Stimulated activated CD4-positive, alpha-beta T cell treated with anti-CD3 and anti-CD28 coated beads, Interleukin-1b, Interleukin-23, amount 100 ng/mL, for 24 hours (primary cell): ENCODE data around the gene TBL1XR1.
"Not testable (repeated sequence)": the region's sequence is repeated elsewhere in the genome, so short reads cannot be mapped to it uniquely, and the experiment has no call there.

ENCODE experiments used
- DNase-seq, 4 experiments: peaks; one replicate each; pipeline ENCODE4 v3.0.0-alpha.2; 2020; ENCODE audit warnings: low read depth in 4 of 4, low spot score in 1 of 4

The TBL1XR1 gene

DNA sequence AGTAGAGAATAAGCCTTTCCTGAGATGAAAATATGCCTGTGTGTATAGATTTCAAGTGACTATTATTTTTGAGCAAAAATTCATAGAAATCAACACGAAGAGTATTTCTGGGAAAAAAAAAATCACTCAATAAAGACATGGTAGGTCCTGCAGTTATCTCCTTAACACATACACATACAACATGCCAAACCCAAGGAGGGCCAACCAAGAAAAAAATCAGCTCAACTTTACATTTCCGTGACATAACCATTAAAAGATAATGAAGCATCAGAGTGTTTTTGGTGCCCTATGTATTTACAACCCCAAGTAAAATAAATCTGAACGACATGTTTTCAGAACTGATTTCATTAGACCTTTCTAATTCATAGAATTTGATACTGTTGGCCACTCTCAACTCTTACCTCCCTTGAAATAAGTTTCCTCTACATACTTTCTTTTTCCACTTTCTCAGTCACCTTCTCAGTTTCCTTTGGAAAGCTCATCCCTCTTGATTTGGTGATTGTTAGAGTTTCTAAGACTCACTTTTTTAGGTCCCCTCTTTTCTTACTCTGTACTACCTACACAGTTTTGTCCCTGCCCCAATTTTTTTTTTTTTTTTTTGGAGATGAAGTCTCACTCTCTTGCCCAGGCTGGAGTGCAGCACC is 162.3 kb downstream of the TBL1XR1 start:
- no peak for DNase-seq

- no peak for DNase-seq
Measured at GRCh38 chr3:177026505-177027277, 170.6 kb downstream of the TBL1XR1 start.

GRCh38 chr3:177015881-177016280 is 181.4 kb downstream of the TBL1XR1 start:
- DNase-seq: no peak

GRCh38 chr3:177013681-177014280 is 183.5 kb downstream of the TBL1XR1 start:
- no peak for DNase-seq

GRCh38 chr3:177005718-177006405 is 191.4 kb downstream of the TBL1XR1 start:
- DNase-seq: no peak

GRCh38 chr3:177000159-177000558 is 197.1 kb downstream of the TBL1XR1 start:
- DNase-seq: not testable (repeated sequence)

- no peak for DNase-seq
Measured at GRCh38 chr3:176995946-176996345, 201.3 kb downstream of the TBL1XR1 start.

GRCh38 chr3:176994891-176995781 is 202.1 kb downstream of the TBL1XR1 start:
- DNase-seq: no peak

- no peak for DNase-seq
Measured at GRCh38 chr3:176994393-176994792, 202.9 kb downstream of the TBL1XR1 start.

DNA sequence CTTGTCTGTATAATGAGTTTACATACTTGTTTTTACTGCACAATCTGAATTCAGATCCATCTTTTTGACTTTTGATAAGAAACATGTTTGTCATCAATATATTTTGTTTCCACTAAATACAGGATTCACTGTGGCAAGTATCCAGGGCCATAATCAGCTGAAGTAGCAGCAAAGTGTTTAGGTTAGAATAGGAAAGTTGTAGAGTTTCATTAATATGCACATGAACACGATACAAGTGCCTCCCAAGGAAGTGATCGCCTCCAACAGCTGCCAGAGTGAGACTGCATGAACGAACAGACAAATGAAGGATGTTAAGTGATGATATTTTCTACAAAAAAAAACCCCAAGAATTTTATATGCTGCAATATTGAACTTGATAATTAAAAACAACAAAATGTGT is 204.3 kb downstream of the TBL1XR1 start:
- no peak for DNase-seq

DNA sequence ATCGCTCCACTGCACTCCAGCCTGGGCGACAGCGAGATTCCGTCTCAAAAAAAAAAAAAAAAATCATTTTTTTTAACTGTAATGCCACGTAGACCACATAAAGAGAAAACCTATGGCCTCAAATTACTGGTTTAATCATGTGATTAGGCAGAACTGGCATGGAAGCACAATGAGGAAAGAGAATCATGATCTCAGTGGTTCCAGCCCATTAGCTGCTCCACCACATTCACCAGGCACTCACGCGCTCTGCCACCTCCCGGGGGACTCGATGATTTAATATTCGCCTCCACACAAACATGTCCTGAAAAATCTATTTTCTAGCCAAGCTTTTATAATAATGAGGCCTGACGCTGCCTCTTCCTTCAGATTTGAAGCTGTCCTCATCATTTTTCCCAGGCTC is 204.7 kb downstream of the TBL1XR1 start:
- no peak for DNase-seq

DNA sequence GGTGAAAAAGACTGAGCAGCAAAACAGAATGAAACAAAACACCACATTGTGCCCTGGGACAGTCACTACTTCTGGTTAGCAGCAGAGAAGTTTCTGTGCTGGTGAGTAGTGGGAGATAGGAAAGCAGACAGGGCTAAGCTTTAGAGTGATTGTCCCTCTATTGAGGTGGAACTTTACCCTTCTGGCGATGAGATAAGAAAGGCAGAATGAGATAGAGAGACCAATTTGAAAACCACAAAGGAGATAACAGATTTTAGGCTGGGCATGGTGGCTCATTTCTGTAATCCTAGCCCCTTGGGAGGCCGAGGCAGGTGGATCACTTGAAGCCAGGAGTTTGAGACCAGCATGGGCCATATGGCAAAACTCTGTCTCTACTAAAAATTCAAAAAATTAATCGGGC is 208.5 kb downstream of the TBL1XR1 start:
- no peak for DNase-seq

- DNase-seq: no peak
Measured at GRCh38 chr3:176987901-176988650, 209.2 kb downstream of the TBL1XR1 start.

GRCh38 chr3:176978441-176978840 is 218.8 kb downstream of the TBL1XR1 start:
- DNase-seq: no peak

DNA sequence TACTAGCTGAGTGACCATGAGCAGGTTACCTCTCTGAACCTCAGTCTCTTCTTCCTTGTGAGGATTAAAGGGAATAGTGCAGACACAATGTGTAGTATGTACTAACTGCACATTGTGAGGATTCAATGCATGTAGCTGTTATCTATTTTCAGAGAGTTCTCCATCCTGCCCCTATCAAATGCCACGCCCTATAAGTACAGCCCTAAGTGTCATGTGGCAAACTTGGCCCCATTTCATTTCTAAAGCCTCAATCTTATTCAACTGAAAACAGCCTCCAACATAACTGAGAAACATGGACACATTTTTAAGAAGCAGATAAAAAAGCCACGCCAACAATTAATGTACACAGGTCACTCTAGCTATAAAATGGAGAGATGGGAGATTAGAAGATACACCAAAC is 220.0 kb downstream of the TBL1XR1 start:
- DNase-seq: no peak

DNA sequence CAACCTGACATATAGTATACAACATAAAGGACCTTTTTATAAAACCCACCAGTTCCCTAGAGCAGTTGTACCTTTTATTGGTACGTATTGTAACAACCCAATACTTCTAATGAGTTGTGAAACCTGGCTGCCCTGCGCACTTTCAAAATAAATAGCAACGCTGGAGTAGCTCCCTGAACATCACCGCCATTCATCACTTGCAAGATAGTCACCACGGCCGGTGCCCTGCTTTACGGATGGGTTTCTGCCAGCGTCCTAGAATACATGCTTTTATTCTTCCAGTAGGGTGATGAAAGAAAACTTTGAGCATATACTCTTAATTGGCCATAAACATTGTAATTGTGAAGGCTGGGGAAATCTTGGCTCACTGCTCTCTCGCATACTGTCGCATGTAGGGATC is 220.7 kb downstream of the TBL1XR1 start:
- DNase-seq: no peak

- DNase-seq: no peak
Measured at GRCh38 chr3:176974279-176974678, 223.0 kb downstream of the TBL1XR1 start.

- no peak for DNase-seq
Measured at GRCh38 chr3:176971613-176972174, 225.6 kb downstream of the TBL1XR1 start.

GRCh38 chr3:176970770-176971169 is 226.5 kb downstream of the TBL1XR1 start:
- DNase-seq: no peak

DNA sequence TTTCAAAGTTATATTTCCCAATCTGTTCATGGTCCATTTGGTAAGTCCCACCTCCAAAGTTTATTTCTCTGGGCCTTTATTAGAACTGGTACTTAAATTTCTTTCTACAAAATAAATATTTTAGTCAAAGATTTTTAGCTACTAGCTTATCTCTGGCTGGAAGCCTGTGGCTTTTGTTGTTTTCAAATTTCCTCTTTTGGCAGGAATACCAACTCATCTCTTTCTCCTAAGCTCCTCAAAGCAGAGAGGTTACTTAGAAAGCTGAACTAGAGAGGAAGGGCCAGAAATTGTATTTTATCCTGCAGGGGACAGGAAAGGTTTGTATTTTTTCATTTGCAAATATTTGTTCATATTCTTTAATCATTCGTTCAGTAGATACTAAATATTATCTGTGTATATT is 227.8 kb downstream of the TBL1XR1 start:
- no peak for DNase-seq
